IMR-90 (cell line): Measurements from ENCODE around the gene CREBZF. TPM values are rescaled to one million over a fixed set of nuclear protein-coding genes. Genes with fewer than 3 reads are reported as not detected.

ENCODE experiments used
- ATAC-seq: fragments of 200-7000 bp; cut with Tn5 transposase; 2 replicates; pipeline ENCODE4 v1.9.1; 2020; ENCODE audit warnings: low read depth, mild to moderate bottlenecking, moderate library complexity
- BruUV-seq: library from RNA; stranded (reverse); fragments of 400-500 nt; replicated peaks from 2 replicates; lab custom pipeline; 2021; lab: Mats Ljungman, UMichigan
- CTCF ChIA-PET: fragments of 300-600 bp; formaldehyde crosslinking; extraction: SDS; loops from one replicate; lab custom pipeline; 2021; ENCODE audit warnings: antibody characterized with exemption; lab: Yijun Ruan, JAX
- POLR2A ChIA-PET: fragments of 300-600 bp; sonication (Branson Sonifier 250); formaldehyde crosslinking; loops from one replicate; lab custom pipeline; 2022; ENCODE audit warnings: antibody characterized with exemption; ENCODE audit not compliant: unreplicated experiment; lab: Charles Lee
- DNase-seq: peaks from one replicate; pipeline ENCODE4 v3.0.0; 2013
- H2AFZ ChIP-seq: replicated peaks from 2 replicates; pipeline ENCODE3; 2013; ENCODE audit warnings: low read length, mild to moderate bottlenecking; ENCODE audit not compliant: poor library complexity
- H2AK5ac ChIP-seq: 2 replicates; pipeline ENCODE4 v1.6.1; 2013; ENCODE audit warnings: low read depth, low read length, inconsistent platforms
- H2AK9ac ChIP-seq: replicated peaks from 2 replicates; pipeline ENCODE3; 2013; ENCODE audit warnings: mild to moderate bottlenecking, low read depth, low read length, moderate library complexity; ENCODE audit not compliant: poor library complexity
- H2BK120ac ChIP-seq: 2 replicates; pipeline ENCODE4 v1.6.1; 2013; ENCODE audit warnings: low read depth, low read length, inconsistent platforms
- H2BK15ac ChIP-seq: 3 replicates; pipeline ENCODE4 v1.6.1; 2013; ENCODE audit warnings: low read depth, low read length, inconsistent platforms
- H2BK20ac ChIP-seq: 2 replicates; pipeline ENCODE4 v1.6.1; 2013; ENCODE audit warnings: low read depth, mild to moderate bottlenecking, inconsistent platforms, low read length, moderate library complexity
- H2BK5ac ChIP-seq: 2 replicates; pipeline ENCODE4 v1.6.1; 2013; ENCODE audit warnings: mild to moderate bottlenecking, low read depth, low read length, inconsistent platforms; ENCODE audit not compliant: poor library complexity, severe bottlenecking
- H3K14ac ChIP-seq: replicated peaks from 2 replicates; pipeline ENCODE4 v1.6.1; 2013; ENCODE audit warnings: low read depth, low read length, inconsistent platforms
- H3K18ac ChIP-seq: 2 replicates; pipeline ENCODE4 v1.6.1; 2013; ENCODE audit warnings: low read depth, low read length, control low read depth
- H3K23ac ChIP-seq: 2 replicates; pipeline ENCODE4 v1.6.1; 2013; ENCODE audit warnings: low read depth, low read length, inconsistent platforms
- H3K27ac ChIP-seq: 2 replicates; pipeline ENCODE4 v1.5.1; 2013; ENCODE audit warnings: mild to moderate bottlenecking, control low read depth, low read length; ENCODE audit not compliant: insufficient read depth
- H3K27me3 ChIP-seq: 2 replicates; pipeline ENCODE4 v1.6.1; 2013; ENCODE audit warnings: low read length; ENCODE audit not compliant: control insufficient read depth, insufficient read depth
- H3K36me3 ChIP-seq: 2 replicates; pipeline ENCODE4 v1.6.1; 2013; ENCODE audit warnings: low read length, mixed read lengths; ENCODE audit not compliant: control insufficient read depth, insufficient read depth
- H3K4ac ChIP-seq: 2 replicates; pipeline ENCODE4 v1.6.1; 2013; ENCODE audit warnings: low read depth, low read length, inconsistent platforms
- H3K4me1 ChIP-seq: 2 replicates; pipeline ENCODE4 v1.6.1; 2013; ENCODE audit warnings: low read length, mixed read lengths; ENCODE audit not compliant: control insufficient read depth, insufficient read depth
- H3K4me2 ChIP-seq: 2 replicates; pipeline ENCODE4 v1.6.1; 2013; ENCODE audit warnings: low read depth, mild to moderate bottlenecking, control low read depth, low read length, moderate library complexity
- H3K4me3 ChIP-seq: 2 replicates; pipeline ENCODE4 v1.5.1; 2013; ENCODE audit warnings: low read depth, mild to moderate bottlenecking, control low read depth, low read length, moderate library complexity; ENCODE audit not compliant: insufficient read depth
- H3K56ac ChIP-seq: 2 replicates; pipeline ENCODE4 v1.6.1; 2013; ENCODE audit warnings: low read length, inconsistent platforms; ENCODE audit not compliant: insufficient read depth; ENCODE audit errors: extremely low read depth
- H3K79me1 ChIP-seq, 2 experiments: 2 replicates each; pipeline ENCODE4 v1.6.1; 2013; ENCODE audit warnings: low read length in 2 of 2, inconsistent platforms in 1 of 2, low read depth in 1 of 2
- H3K9ac ChIP-seq: 2 replicates; pipeline ENCODE4 v1.6.1; 2013; ENCODE audit warnings: low read depth, low read length, control low read depth
- H3K9me1 ChIP-seq: 2 replicates; pipeline ENCODE4 v1.6.1; 2013; ENCODE audit warnings: low read length, inconsistent platforms; ENCODE audit not compliant: insufficient read depth
- H3K9me3 ChIP-seq: 2 replicates; pipeline ENCODE4 v1.6.1; 2013; ENCODE audit warnings: low read length; ENCODE audit not compliant: control insufficient read depth, insufficient read depth
- H4K20me1 ChIP-seq: 2 replicates; pipeline ENCODE4 v1.6.1; 2013; ENCODE audit warnings: low read length, inconsistent platforms; ENCODE audit not compliant: insufficient read depth
- H4K5ac ChIP-seq: 2 replicates; pipeline ENCODE4 v1.6.1; 2013; ENCODE audit warnings: mild to moderate bottlenecking, low read depth, low read length, control low read depth
- H4K8ac ChIP-seq, 2 experiments: 2 replicates each; pipeline ENCODE4 v1.6.1; 2013; ENCODE audit warnings: low read depth in 2 of 2, low read length in 2 of 2, control low read depth in 1 of 2, inconsistent platforms in 1 of 2
- H4K91ac ChIP-seq: 2 replicates; pipeline ENCODE4 v1.6.1; 2013; ENCODE audit warnings: low read depth, low read length, inconsistent platforms; ENCODE audit not compliant: insufficient read depth
- BHLHE40 ChIP-seq: fragments of 150-350 bp; IDR thresholded peaks from 2 replicates; pipeline ENCODE4 v1.6.1; 2016; ENCODE audit warnings: mild to moderate bottlenecking, low read depth, low read length
- MAFK ChIP-seq: IDR thresholded peaks from 2 replicates; pipeline ENCODE4 v1.6.1; 2012; ENCODE audit warnings: low read depth, low read length, improper control_type of control experiment
- MXI1 ChIP-seq: IDR thresholded peaks from 2 replicates; pipeline ENCODE4 v1.6.1; 2012; ENCODE audit warnings: low read depth, mild to moderate bottlenecking, low read length, moderate library complexity, borderline replicate concordance
- NFE2L2 ChIP-seq: fragments of 150-350 bp; IDR thresholded peaks from 2 replicates; pipeline ENCODE4 v1.6.1; 2016; ENCODE audit warnings: low read depth, mild to moderate bottlenecking, low read length
- POLR2A ChIP-seq: IDR thresholded peaks from 2 replicates; pipeline ENCODE4 v1.6.1; 2012; ENCODE audit warnings: mild to moderate bottlenecking, low read depth, low read length
- RAD21 ChIP-seq: IDR thresholded peaks from 2 replicates; pipeline ENCODE4 v1.6.1; 2012; ENCODE audit warnings: low read length, improper control_type of control experiment
- RCOR1 ChIP-seq: IDR thresholded peaks from 2 replicates; pipeline ENCODE4 v1.6.1; 2012; ENCODE audit warnings: mild to moderate bottlenecking, low read length, improper control_type of control experiment; ENCODE audit not compliant: insufficient replicate concordance
- RFX5 ChIP-seq: IDR thresholded peaks from 2 replicates; pipeline ENCODE4 v1.8.0; 2012; ENCODE audit warnings: low read depth, mild to moderate bottlenecking, low read length, moderate library complexity
- SMC3 ChIP-seq: fragments of 150-350 bp; IDR thresholded peaks from 2 replicates; pipeline ENCODE4 v1.6.1; 2016; ENCODE audit warnings: low read depth, mild to moderate bottlenecking, antibody characterized with exemption, low read length, moderate library complexity
- USF2 ChIP-seq: fragments of 150-350 bp; IDR thresholded peaks from 2 replicates; pipeline ENCODE4 v1.6.1; 2017; ENCODE audit warnings: mild to moderate bottlenecking, antibody characterized with exemption, low read length, low read depth
- WGBS, 2 experiments: methylation state at CpG; one replicate each; pipeline versions ENCODE4 v1.1.5 to v1.1.7; 2013; ENCODE audit warnings: missing lambda C conversion rate in 2 of 2; ENCODE audit not compliant: insufficient read length in 1 of 2; ENCODE audit errors: extremely low coverage in 2 of 2; 5-methylcytosine and 5-hydroxymethylcytosine counted together
- dilution Hi-C: fragments of 300-500 bp; cut with HindIII; formaldehyde crosslinking; loops from one replicate; pipeline ENCODE4 v1.14.3; 2018; ENCODE audit warnings: low sequenced_read_pairs; ENCODE audit not compliant: unreplicated experiment
- in situ Hi-C: fragments of 300-500 bp; cut with MboI; formaldehyde crosslinking; loops from 3 replicates; pipeline ENCODE4 v1.14.3; 2019; ENCODE audit warnings: low sequenced_read_pairs, inconsistent platforms, mixed read lengths
- intact Hi-C: fragments of 100-400 bp; cut with micrococcal nuclease; formaldehyde crosslinking; loops from 2 replicates; pipeline ENCODE4 v1.10.0; 2022
- polyA plus RNA-seq, 3 experiments: library from polyadenylated mRNA; depleted of rRNA; stranded (reverse); fragments of >200 nt; gene quantifications; 2 replicates each; pipeline ENCODE4 v1.2.3, GENCODE V29; 2012; ENCODE audit warnings: low replicate concordance in 1 of 3
- total RNA-seq: library from RNA; depleted of rRNA; stranded (reverse); fragments of >200 nt; gene quantifications from 2 replicates; pipeline ENCODE4 v1.2.3, GENCODE V29; 2012
- TF ChIP-seq, protein P1 (sequence below): fragments of 150-350 bp; IDR thresholded peaks from 2 replicates; pipeline ENCODE4 v1.6.1; 2016; ENCODE audit warnings: low read depth, mild to moderate bottlenecking, low read length, moderate library complexity, borderline replicate concordance

The CREBZF gene
- total and polyA plus RNA-seq, 2 of the 4 experiments (the other 2 are of a cell fraction), result 12.5 to 17.7 TPM

GRCh38 chr11:85626496-85626895 lies 38.4 kb downstream of the CREBZF start:
- Histone ChIP-seq H3K27ac (peak overlapping the region; percentile 72; the same call in 1 of the 2 replicates), H2BK5ac (no peak overlapping the region), H2BK15ac (no peak overlapping the region), H3K9me1 (no peaks in the 10 kb centered on the region), H2BK20ac (no peak overlapping the region), H2BK120ac (no peak overlapping the region), H4K8ac (peak overlapping the region in 1 of 2 experiments; percentile 30; a peak in 1 of 4 replicates), H4K20me1 (no peaks in the 10 kb centered on the region), H3K36me3 (0 out of 2 replicates have a peak, but pooled peaks cover 2% of the 10 kb centered on the region), H3K4me2 (peak overlapping the region; percentile 90), H2AFZ (no peak overlapping the region), H4K5ac (no peak overlapping the region), H3K79me1 (peaks cover 4 to 30% of the 10 kb centered on the region in 2 experiments; a peak in 2 of 4 replicates), H3K4me1 (peaks cover 2% of the 10 kb centered on the region), H3K18ac (peak overlapping the region; percentile 50; the same call in 1 of the 2 replicates), H3K14ac (0 out of 2 replicates have a peak overlapping the region, but pooled peaks have one; percentile 33), H3K4ac (0 out of 2 replicates have a peak overlapping the region, but pooled peaks have one; percentile 16), H2AK5ac (no peak overlapping the region), H3K23ac (peak overlapping the region; percentile 89), H3K4me3 (no peak overlapping the region), H3K9ac (0 out of 2 replicates have a peak overlapping the region, but pooled peaks have one; percentile 30), H3K56ac (no peak overlapping the region), H3K9me3 (no peaks in the 10 kb centered on the region), H4K91ac (peak overlapping the region; percentile 54), H3K27me3 (no peaks in the 10 kb centered on the region), H2AK9ac (no peak overlapping the region)
- dilution Hi-C loops, result no loop called here
- no CpG with 5 or more reads among the region's 2 CpGs for WGBS, 2 experiments
- TF ChIP-seq SMC3 (no peak), MXI1 (no peak), BHLHE40 (no peak), POLR2A (no peak), RAD21 (no peak), RFX5 (no peak), RCOR1 (no peak), NFE2L2 (no peak), USF2 (no peak), MAFK (no peak)
- TF ChIP-seq, protein P1, sequence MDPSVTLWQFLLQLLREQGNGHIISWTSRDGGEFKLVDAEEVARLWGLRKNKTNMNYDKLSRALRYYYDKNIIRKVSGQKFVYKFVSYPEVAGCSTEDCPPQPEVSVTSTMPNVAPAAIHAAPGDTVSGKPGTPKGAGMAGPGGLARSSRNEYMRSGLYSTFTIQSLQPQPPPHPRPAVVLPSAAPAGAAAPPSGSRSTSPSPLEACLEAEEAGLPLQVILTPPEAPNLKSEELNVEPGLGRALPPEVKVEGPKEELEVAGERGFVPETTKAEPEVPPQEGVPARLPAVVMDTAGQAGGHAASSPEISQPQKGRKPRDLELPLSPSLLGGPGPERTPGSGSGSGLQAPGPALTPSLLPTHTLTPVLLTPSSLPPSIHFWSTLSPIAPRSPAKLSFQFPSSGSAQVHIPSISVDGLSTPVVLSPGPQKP, result no peak
- BruUV-seq, result no TSS peak
- intact Hi-C loops, result no loop called here
- in situ Hi-C loops, result no loop called here
- DNase-seq (no peak), ATAC-seq (no peak)
- ChIA-PET POLR2A (no interaction called here), CTCF (no interaction called here)
